ENCODE measurements around the gene CD58. TPM values are rescaled to one million over a fixed set of nuclear protein-coding genes. Genes with fewer than 3 reads are reported as not detected.

Gene CD58
- total and polyA plus RNA-seq, 2 of the 4 experiments (the other 2 are of a cell fraction), result 5.4 to 5.7 TPM

DNA sequence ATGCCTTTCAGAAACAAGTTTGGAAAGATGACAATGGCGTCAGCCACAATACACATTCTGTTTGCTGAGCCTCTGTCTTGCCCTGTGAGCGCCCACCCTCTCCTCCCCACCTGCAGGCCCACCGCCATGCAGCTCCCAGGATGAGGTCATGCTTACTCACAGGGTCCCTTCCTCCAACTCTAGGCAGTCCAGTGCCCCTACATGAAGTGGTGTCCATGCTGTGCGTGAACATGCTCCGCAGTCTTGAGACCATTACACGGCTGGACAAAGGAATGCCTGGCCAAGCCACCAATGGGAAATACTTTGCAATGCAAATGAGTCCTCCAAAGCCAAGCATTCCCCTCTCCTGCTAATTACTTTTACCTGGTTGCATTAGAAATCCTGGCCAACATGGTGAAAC, 92.2 kb downstream of the CD58 start:
- Histone ChIP-seq H2AFZ (replicated peaks; ENCODE audit: low read length, poor library complexity) (no peak overlapping the region), H3K18ac (ENCODE audit: low read depth, low read length) (no peak overlapping the region), H3K27ac (ENCODE audit: insufficient read depth, low read length) (no peak overlapping the region), H3K4me1 (ENCODE audit: control insufficient read depth, insufficient read depth, low read length) (no peaks in the 10 kb centered on the region), H3K36me3 (ENCODE audit: control insufficient read depth, insufficient read depth, low read length) (no peaks in the 10 kb centered on the region), H3K4ac (ENCODE audit: low read depth, low read length) (no peak overlapping the region), H3K9me3 (ENCODE audit: control insufficient read depth, insufficient read depth, low read length) (no peaks in the 10 kb centered on the region), H3K9me1 (ENCODE audit: insufficient read depth, low read length) (no peaks in the 10 kb centered on the region), H2BK5ac (ENCODE audit: low read depth, low read length, poor library complexity, severe bottlenecking) (no peak overlapping the region), H3K9ac (ENCODE audit: low read depth, low read length) (no peak overlapping the region), H2AK5ac (ENCODE audit: low read depth, low read length) (no peak overlapping the region), H4K5ac (ENCODE audit: low read depth, low read length) (no peak overlapping the region), H3K14ac (replicated peaks; ENCODE audit: low read depth, low read length) (no peak overlapping the region), H3K23ac (ENCODE audit: low read depth, low read length) (no peak overlapping the region), H3K4me2 (ENCODE audit: low read depth, low read length) (no peak overlapping the region), H4K8ac (ENCODE audit: low read depth in 2 of 2, low read length in 2 of 2) (no peak overlapping the region), H4K91ac (ENCODE audit: insufficient read depth, low read depth, low read length) (no peak overlapping the region), H4K20me1 (ENCODE audit: insufficient read depth, low read length) (no peaks in the 10 kb centered on the region), H3K4me3 (ENCODE audit: insufficient read depth, low read depth, low read length) (no peak overlapping the region), H3K79me1 (ENCODE audit: low read depth in 1 of 2, low read length in 2 of 2) (no peaks in the 10 kb centered on the region), H3K56ac (ENCODE audit: extremely low read depth, insufficient read depth, low read length) (no peak overlapping the region), H2BK120ac (ENCODE audit: low read depth, low read length) (no peak overlapping the region), H3K27me3 (ENCODE audit: control insufficient read depth, insufficient read depth, low read length) (peaks cover 19% of the 10 kb centered on the region), H2BK20ac (ENCODE audit: low read depth, low read length) (no peak overlapping the region), H2BK15ac (ENCODE audit: low read depth, low read length) (no peak overlapping the region), H2AK9ac (replicated peaks; ENCODE audit: low read depth, low read length, poor library complexity) (no peak overlapping the region)
- DNase-seq, result no peak
- 81% methylated on average over 3 of the region's 6 CpGs; no CpG with 5 or more reads in 1 of the 2 experiments for WGBS, 2 experiments (ENCODE audit: extremely low coverage in 2 of 2, insufficient read length in 1 of 2)
- BruUV-seq (replicated peaks), result no TSS peak
- POLR2A ChIA-PET (ENCODE audit: unreplicated experiment), result no interaction called here
- CTCF ChIA-PET, result no interaction called here
- intact Hi-C loops (cut with micrococcal nuclease), result no loop called here
- in situ Hi-C loops (cut with MboI; ENCODE audit: low sequenced_read_pairs), result no loop called here
- no peak for ATAC-seq (ENCODE audit: low read depth)
- no peak for TF ChIP-seq MAZ (IDR thresholded peaks at IDR 0.05; ENCODE audit: borderline replicate concordance, low read depth, low read length)
- no peak for TF ChIP-seq MAFK (IDR thresholded peaks at IDR 0.05; ENCODE audit: low read depth, low read length)
- TF ChIP-seq, protein P1, sequence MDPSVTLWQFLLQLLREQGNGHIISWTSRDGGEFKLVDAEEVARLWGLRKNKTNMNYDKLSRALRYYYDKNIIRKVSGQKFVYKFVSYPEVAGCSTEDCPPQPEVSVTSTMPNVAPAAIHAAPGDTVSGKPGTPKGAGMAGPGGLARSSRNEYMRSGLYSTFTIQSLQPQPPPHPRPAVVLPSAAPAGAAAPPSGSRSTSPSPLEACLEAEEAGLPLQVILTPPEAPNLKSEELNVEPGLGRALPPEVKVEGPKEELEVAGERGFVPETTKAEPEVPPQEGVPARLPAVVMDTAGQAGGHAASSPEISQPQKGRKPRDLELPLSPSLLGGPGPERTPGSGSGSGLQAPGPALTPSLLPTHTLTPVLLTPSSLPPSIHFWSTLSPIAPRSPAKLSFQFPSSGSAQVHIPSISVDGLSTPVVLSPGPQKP (IDR thresholded peaks at IDR 0.05; ENCODE audit: borderline replicate concordance, low read depth, low read length), result no peak
- TF ChIP-seq, protein P2, sequence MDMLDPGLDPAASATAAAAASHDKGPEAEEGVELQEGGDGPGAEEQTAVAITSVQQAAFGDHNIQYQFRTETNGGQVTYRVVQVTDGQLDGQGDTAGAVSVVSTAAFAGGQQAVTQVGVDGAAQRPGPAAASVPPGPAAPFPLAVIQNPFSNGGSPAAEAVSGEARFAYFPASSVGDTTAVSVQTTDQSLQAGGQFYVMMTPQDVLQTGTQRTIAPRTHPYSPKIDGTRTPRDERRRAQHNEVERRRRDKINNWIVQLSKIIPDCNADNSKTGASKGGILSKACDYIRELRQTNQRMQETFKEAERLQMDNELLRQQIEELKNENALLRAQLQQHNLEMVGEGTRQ (IDR thresholded peaks at IDR 0.05; ENCODE audit: low read depth, low read length), result no peak
- dilution Hi-C loops (cut with HindIII; ENCODE audit: low sequenced_read_pairs, unreplicated experiment), result no loop called here
